HG03196 (cell line): Measurements from ENCODE around the gene ZNF282.
"Not testable (repeated sequence)": the region's sequence is repeated elsewhere in the genome, so short reads cannot be mapped to it uniquely, and the experiment has no call there.

Experiments used
- ATAC-seq: cut with Tn5 transposase; IDR thresholded peaks from one replicate; pipeline ENCODE4 v1.9.1; 2021; ENCODE audit not compliant: unreplicated experiment

The ZNF282 gene

GRCh38 chr7:149254181-149254858 is 59.0 kb downstream of the ZNF282 start:
- no peak for ATAC-seq

- no peak for ATAC-seq
These were observed 59.8 kb downstream of the ZNF282 start for GRCh38 chr7:149255174-149255573.

GRCh38 chr7:149256568-149256967 is 61.2 kb downstream of the ZNF282 start:
- ATAC-seq, result no peak

GRCh38 chr7:149257146-149257545 is 61.8 kb downstream of the ZNF282 start:
- no peak for ATAC-seq

- no peak for ATAC-seq
These were observed 66.0 kb downstream of the ZNF282 start for GRCh38 chr7:149261316-149261828.

GRCh38 chr7:149261829-149262617 is 66.7 kb downstream of the ZNF282 start, which contains the start of gene ZNF783:
Gene ZNF783 (plus strand): TSS chr7:149262196. CDS start chr7:149262334, 138 bp downstream.
- peak; percentile 81 for ATAC-seq

- ATAC-seq, result no peak
These were observed 71.1 kb downstream of the ZNF282 start for GRCh38 chr7:149266451-149266850.

GRCh38 chr7:149267733-149268132 is 72.4 kb downstream of the ZNF282 start:
- ATAC-seq, result no peak

GRCh38 chr7:149274424-149274823 is 79.1 kb downstream of the ZNF282 start:
- not testable (repeated sequence) for ATAC-seq
